GM18526 (cell line): Measurements from ENCODE around the gene OR2D2.

Experiments used
- POLR2A ChIP-seq: IDR thresholded peaks from 3 replicates; pipeline ENCODE4 v1.6.1; 2011; ENCODE audit not compliant: insufficient read length; ENCODE audit errors: extremely low read depth

The OR2D2 gene

DNA sequence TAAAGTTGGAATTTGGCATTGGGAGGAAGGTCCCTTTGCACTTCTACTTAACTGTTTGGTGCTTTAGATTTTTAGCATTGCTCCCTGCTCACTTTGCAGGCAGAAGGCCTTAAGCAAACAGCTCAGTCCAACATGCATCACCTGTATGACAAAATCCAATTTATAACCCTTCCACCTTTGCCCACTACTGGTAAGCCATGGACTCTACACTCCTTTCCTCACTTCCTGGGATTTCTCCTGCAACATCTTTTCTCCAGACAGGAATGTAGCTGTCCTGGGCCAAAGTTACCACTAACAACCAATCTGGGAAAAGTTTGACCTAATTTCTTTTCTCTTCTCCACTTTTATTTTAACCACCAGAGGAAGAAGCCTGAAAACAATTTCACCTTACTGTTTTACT lies 1.8 kb upstream of the OR2D2 start:
- no peak for TF ChIP-seq POLR2A

DNA sequence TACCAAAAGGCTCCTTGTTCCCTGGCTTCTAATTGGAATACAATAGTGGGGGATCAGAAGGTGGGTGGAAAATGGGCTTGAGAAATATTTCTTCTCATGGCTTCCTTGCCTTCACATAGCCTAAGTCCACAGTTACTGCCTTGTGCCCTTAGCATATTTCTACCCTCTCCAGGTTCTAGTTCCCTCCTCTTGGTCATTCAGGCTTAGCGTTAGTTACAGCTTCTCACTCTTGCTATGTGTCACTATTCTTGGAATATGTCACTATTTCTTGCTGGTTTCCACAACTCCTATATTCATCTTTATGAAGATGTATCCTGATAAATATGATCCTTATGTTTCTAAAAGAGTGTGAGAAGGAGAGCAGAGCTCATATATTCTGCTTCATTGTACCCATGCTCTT lies 2.5 kb downstream of the OR2D2 start:
- TF ChIP-seq POLR2A, result no peak

DNA sequence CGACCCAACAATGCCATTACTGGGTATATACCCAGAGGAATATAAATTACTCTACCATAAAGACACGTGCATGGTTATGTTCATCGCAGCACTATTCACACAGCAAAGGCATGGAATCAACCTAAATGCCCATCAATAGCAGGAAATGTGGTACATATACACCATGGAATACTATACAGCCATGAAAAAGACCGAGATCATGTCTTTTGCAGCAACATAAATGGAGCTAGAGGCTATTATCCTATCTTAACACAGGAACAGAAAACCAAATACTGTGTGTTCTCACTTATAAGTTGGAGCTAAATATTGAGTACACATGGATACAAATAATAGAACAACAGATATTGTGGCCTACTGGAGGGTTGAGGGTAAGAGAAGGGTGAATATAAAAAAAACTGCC lies 3.5 kb downstream of the OR2D2 start:
- TF ChIP-seq POLR2A, result no peak

DNA sequence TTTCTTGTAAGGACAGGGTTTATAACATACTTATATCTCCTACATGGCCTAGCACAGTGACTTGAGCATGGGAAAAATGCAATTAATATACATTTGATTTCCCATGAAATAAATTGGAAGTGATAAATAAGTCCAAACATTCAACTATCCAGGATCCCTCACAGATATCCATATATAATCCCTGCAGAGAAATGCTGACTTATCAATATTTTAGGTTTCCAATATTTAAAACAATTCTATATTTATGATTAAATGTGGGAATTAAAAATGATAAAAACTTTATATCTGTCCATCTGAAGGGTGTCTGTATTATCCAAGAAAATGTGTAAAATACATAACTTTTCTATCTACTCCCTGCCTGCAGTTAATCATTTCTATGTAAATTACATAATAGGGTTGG lies 9.5 kb downstream of the OR2D2 start:
- TF ChIP-seq POLR2A, result no peak

DNA sequence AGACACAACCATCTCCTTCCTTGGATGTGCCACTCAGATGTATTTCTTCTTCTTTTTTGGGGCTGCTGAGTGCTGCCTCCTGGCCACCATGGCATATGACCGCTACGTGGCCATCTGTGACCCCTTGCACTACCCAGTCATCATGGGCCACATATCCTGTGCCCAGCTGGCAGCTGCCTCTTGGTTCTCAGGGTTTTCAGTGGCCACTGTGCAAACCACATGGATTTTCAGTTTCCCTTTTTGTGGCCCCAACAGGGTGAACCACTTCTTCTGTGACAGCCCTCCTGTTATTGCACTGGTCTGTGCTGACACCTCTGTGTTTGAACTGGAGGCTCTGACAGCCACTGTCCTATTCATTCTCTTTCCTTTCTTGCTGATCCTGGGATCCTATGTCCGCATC lies 15.4 kb downstream of the OR2D2 start:
- no peak for TF ChIP-seq POLR2A

DNA sequence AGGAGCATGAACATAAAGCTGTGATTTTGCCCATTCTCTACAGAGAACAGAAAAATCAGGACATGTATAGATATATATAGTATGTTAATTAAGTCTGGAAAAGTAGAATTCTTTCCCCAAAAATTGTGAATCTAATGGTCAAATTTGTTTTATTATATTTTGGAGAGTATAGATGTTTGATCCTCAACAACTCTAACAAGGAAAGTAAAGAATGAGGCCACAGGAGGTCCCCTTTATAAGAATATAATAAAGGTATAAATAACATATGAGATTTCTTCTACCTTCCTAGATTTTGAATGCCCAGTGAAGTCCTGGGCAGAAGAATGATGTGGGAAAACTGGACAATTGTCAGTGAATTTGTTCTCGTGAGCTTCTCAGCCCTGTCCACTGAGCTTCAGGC lies 16.0 kb downstream of the OR2D2 start, which contains the start of gene OR10A4:
Gene OR10A4, plus strand, starts transcription at position 301 of the 400 bp plus-strand sequence. Its CDS starts 23 bp downstream, at position 324.
- no peak for TF ChIP-seq POLR2A

DNA sequence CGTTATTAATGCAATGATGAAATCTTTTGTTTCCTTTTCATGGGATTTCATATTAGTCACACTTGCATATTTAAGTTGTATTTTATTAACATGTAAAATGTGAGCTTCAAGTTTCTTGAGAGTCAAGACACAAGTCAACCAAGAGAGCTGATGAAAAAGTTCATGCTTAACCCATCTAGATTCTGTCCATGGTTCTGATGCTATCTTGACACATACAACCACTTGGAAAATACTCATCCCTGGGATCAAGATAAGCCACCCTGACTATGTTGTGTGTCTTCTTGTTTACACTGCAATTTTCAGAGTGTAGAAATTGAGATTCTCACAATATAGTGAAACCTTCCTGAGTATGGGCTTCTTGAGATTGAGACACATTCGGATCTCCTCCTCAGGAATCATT lies 16.5 kb downstream of the OR2D2 start:
- no peak for TF ChIP-seq POLR2A

DNA sequence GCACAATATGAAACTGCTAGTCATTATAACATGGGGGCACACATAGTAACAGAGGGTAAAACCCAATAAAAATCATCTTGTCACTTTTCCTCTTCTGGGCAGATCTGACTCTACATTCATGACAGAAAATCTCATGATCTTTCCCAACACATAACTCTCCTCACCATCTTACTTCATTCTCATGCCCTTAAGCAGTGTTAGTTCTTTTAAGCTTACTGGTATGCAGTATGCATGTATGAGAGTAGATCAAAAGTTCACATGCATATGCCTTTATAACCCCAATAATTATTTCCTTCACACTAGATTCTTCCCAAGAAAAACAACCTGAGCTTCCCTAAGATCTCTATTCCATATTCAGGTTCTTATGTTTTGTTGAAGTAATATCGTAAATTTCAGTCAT lies 21.0 kb downstream of the OR2D2 start:
- no peak for TF ChIP-seq POLR2A

DNA sequence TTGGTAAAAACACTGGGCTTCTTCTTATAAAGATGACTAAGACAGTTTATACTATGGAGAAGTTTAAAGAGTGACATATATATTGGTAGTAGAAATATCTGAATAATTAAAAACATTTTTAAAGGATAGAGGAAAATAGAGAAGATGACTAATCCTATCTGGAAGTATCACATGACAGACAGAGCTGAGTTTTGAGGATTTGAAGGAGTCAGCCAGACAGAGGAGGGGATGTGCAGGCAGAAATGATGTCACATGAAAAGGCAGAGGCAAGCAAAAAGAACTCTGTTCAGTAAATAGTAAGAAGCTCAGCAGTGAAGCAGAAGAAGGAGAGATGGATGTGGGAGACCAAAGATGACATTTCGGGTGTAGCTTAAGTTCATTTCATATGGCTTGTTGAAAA lies 27.9 kb downstream of the OR2D2 start:
- no peak for TF ChIP-seq POLR2A

DNA sequence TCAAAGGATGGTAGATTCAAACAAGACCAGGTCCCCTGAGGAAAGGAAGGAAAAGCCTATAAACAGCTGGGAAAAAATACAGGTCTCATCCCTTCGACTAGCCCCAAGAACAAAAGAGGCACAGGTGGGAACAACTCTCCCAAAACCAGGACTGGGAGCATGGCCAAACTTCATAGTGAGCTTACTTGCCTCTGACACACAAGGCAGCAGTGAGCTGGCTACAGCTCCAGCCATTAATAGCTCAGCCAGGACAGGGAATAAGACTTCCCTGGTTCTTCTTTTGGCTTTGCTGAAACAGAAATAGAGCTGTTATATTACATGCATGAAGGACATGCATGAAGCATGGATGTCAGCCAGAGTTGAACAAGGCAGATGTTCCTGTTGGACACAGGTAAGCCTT lies 29.3 kb downstream of the OR2D2 start, which contains the start of gene OR10A2:
Gene OR10A2, plus strand, starts transcription at position 97 of the 400 bp plus-strand sequence. CDS start 6,698 bp downstream, outside the sequence.
- TF ChIP-seq POLR2A, result no peak

DNA sequence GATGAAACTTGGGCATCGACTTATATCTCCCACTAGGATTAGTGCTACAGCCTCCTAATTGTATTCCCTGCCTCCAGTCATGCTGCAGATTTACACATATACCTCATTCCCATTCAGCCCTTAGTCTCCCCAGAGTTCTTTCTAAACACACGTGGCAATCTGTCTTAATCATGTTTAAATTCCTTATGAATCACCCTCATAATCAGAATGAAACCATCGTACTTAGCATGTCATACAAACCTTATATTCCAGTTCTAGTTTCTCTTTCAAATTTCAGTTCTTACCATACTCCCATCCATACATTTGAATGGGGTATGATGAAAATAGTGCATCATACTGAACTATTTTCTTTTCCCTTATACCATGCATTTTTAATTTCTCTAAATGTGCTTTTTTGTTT lies 35.4 kb downstream of the OR2D2 start:
- no peak for TF ChIP-seq POLR2A

DNA sequence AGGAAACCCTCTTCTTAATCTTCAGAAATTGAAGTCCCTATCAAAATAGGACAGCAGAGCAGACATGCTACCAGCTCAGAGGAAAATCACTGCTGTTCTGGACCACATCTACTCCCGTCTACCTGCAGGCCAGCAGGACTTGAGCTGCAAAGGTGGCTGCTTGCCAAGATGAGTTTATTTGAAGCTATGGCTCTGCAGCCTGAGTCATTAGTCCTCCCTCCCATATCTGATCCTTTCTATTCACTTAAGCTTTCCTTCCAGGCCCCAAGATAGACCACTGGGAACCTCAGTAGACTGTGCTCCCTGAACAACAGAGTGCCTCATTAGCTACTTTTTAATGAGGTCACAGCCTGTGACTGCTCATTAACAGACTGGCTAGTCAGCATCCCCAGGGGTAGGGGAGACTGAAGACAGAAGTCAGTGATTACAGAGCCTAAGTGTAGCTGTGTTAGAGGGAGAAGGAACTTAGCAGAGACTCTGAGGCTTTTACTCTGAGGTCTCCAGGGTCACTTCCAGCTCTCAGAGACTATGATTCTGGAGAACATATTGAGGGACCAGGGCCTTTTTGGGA lies 36.2 kb downstream of the OR2D2 start:
- no peak for TF ChIP-seq POLR2A

DNA sequence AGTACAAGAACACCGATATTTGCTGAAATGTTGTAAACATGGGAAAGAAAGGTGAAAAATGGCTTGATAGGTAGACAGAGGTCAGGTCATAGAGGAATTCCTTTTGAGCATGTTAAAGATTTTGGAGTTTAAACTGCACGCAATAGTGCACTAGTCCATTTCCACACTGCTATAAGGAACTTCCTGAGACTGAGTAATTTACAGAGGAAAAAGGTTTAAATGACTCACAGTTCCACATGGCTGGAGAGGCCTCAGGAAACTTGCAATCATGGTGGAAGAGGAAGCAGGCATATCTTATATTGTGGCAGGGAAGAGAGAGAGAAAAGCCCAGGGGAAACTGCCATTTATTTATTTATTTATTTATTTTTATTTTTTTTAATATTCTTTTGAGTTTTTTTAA lies 41.8 kb downstream of the OR2D2 start:
- no peak for TF ChIP-seq POLR2A

DNA sequence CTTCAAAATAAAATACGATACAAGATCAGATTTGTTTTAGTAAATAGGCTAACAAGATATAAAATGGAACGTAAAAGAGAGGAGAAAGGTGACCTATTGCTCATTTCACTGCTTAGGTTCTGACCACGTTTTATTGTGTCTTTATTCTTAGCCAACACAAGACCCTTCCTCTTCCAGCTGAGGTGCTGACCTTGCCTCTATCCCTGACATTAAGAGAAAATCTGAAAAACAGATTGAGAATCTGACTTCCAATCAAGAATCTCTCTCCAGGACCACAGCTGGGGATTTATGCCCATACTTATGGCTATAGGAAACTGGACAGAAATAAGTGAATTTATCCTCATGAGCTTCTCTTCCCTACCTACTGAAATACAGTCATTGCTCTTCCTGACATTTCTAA lies 46.9 kb downstream of the OR2D2 start, which contains the start of gene OR10A5:
Gene OR10A5, plus strand, starts transcription at position 301 of the 400 bp plus-strand sequence. Its CDS starts 0 bp downstream, at position 301.
- no peak for TF ChIP-seq POLR2A

DNA sequence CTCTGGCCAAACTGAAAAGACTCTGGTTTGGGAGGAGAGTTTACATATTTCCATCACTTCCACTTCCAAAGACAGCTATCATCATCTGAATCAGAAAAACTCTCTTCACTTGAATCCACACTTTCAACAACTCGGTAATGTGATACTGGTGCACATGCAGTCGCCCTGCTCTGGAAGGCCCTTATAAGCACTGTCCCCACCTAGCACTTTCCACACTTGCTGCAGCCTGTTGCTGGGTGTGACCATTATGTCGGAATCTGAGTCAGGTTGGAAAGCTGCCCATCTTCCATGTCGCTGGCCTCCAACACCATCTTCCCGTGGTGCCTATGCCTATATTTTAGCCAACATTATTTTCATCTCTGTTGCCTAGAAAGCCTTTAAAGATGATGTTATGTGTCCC lies 47.9 kb downstream of the OR2D2 start:
- no peak for TF ChIP-seq POLR2A

DNA sequence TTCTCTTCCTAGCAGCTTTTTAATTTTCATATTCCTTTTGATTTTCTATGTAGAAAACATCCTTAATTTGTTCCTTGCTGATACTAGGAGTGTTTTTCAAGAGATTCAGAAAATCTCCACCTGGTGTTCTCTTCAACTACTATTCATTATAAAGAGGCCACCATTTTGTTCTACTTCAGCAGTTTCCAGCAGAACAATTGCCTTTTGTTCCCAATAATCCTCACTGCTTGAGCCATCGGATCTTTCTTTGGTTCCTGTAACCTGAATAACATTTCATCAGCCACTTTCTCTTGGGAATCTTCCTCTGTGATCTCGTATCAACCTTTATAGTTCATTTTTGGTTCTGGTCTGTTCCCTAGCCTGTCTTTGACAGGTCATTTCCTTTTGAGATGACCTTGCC lies 48.6 kb downstream of the OR2D2 start:
- no peak for TF ChIP-seq POLR2A

DNA sequence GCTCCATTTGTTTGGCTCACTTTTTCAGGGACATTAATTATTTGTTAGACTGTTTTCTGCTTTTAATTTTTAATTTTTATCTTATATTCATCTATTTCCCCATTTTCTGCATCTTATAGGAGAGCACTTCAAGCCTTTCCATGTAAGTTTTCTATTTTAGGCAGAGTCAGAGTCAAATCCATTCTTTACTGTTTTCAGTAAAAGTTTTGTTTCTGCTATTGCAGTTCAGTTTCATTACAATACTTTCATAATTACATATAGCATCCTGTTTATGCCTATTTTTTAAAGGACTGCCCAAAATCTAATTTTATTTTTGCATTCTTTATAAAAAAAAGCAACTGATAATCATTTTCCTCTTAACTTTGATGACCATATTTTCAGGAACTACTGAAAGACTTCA lies 50.6 kb downstream of the OR2D2 start:
- TF ChIP-seq POLR2A, result no peak
